Ascending aorta (tissue), 2 donors: ENCODE data around the gene ATG4D. TPM values are rescaled to one million over a fixed set of nuclear protein-coding genes. Genes with fewer than 3 reads are reported as not detected.
"Not testable (repeated sequence)": the region's sequence is repeated elsewhere in the genome, so short reads cannot be mapped to it uniquely, and the experiment has no call there.

Experiments used
- DNase-seq, 2 donors: peaks; one replicate each; pipeline ENCODE4 v3.0.0-alpha.2; 2019; ENCODE audit warnings: low spot score in 2 of 2
- H3K27ac ChIP-seq, 2 donors: fragments of 200-600 bp; sonication (generic); one replicate each; pipeline ENCODE4 v1.5.1; 2016 to 2017; ENCODE audit warnings: mild to moderate bottlenecking in 1 of 2
- H3K27me3 ChIP-seq: fragments of 200-600 bp; sonication (generic); one replicate; pipeline ENCODE4 v1.5.1; 2017
- H3K36me3 ChIP-seq, 2 donors: fragments of 200-600 bp; sonication (generic); one replicate each; pipeline ENCODE4 v1.5.1; 2016
- H3K4me1 ChIP-seq, 2 donors: fragments of 200-600 bp; sonication (generic); one replicate each; pipeline ENCODE4 v1.5.1; 2016 to 2017; ENCODE audit warnings: mild to moderate bottlenecking in 1 of 2
- H3K4me3 ChIP-seq, 2 donors: fragments of 200-600 bp; sonication (generic); one replicate each; pipeline ENCODE4 v1.5.1; 2016 to 2017; ENCODE audit warnings: mild to moderate bottlenecking in 1 of 2
- H3K9me3 ChIP-seq, 2 donors: fragments of 200-600 bp; sonication (generic); one replicate each; pipeline ENCODE4 v1.5.1; 2016
- intact Hi-C: fragments of 100-400 bp; cut with DNase I; formaldehyde crosslinking; loops from one replicate; pipeline ENCODE4 v1.15.1; 2023
- total RNA-seq: library from RNA; depleted of rRNA; stranded (reverse); fragments of >200 nt; gene quantifications from one replicate; pipeline ENCODE4 v1.1.0, GENCODE V29; 2016
- TF ChIP-seq, protein P1 (sequence below), 3 experiments: fragments of 200-600 bp in 2 of 3; fragments of 450-650 bp in 1 of 3; sonication (generic) in 2 of 3; IDR thresholded peaks; one replicate each; pipeline ENCODE4 v1.5.1; 2016 to 2019; ENCODE audit warnings: antibody characterized with exemption in 3 of 3, mild to moderate bottlenecking in 1 of 3, moderate library complexity in 1 of 3

Gene ATG4D
- total RNA-seq, 1 donor from 2014 or later = 11.0 TPM

DNA sequence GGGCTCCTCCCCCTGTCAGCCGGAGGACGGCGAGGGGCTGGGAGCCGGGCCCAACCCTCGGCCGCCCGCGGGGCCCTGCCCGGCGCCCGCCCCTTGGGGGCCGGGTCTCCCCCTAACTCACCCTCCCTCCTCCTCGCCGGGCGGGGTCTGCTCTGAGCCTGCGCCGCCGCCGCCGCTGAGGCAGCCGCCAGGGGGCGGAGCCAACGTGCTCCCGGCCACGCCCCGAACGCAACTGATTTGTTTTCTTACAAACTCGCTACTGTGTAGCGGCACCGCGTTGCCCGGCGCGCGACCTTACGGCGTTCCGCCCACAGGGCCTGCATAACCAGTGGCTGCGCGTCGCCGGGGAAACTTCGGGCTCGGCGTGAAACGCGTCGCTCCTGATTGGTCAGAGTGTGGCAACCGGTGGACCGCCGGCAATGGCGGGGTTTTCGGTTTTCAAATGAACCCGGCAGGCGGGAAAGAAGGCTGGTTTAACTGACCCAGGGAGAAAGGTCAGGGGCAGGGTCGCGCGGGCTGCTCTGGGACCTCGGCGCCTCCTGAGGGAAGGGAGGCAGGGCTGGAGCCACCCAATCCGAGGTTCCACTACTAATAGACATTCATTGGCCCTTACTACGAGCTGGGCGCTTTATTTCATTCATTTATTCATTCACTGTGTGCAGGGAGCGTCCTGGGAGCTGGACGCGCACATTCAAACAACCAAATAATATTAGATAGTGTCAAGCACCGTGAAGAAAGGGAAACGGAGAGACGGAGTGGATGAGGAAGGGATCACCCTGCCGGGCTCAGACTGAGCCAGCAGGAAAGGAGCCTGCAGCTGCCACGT, 25.3 kb downstream of the ATG4D start, which contains the start of gene CDKN2D:
Gene CDKN2D, minus strand, starts transcription at position 154 of the 826 bp plus-strand sequence. CDS start 326 bp downstream, outside the sequence.
- peak within 1 kb of the TSS; percentile 88 to 98 for H3K4me3 ChIP-seq
- intact Hi-C loops = loop anchor here (1.0 to 2.0 kb wide), 3 partner anchors 85 to 164 kb away; partner anchors contain the start of gene ILF3
- TF ChIP-seq, protein P1, sequence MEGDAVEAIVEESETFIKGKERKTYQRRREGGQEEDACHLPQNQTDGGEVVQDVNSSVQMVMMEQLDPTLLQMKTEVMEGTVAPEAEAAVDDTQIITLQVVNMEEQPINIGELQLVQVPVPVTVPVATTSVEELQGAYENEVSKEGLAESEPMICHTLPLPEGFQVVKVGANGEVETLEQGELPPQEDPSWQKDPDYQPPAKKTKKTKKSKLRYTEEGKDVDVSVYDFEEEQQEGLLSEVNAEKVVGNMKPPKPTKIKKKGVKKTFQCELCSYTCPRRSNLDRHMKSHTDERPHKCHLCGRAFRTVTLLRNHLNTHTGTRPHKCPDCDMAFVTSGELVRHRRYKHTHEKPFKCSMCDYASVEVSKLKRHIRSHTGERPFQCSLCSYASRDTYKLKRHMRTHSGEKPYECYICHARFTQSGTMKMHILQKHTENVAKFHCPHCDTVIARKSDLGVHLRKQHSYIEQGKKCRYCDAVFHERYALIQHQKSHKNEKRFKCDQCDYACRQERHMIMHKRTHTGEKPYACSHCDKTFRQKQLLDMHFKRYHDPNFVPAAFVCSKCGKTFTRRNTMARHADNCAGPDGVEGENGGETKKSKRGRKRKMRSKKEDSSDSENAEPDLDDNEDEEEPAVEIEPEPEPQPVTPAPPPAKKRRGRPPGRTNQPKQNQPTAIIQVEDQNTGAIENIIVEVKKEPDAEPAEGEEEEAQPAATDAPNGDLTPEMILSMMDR (IDR thresholded peaks at IDR 0.05) = peak in 2 of 3 experiments; percentile 45 to 47
- H3K9me3 ChIP-seq = no peaks in the 10 kb centered on the region
- peak; percentile 99 to 100 for DNase-seq
- no peaks in the 10 kb centered on the region for H3K27me3 ChIP-seq
- peaks cover 12 to 30% of the 10 kb centered on the region in 2 donors for H3K4me1 ChIP-seq
- no peaks in the 10 kb centered on the region for H3K36me3 ChIP-seq
- peak within 1 kb of the TSS; percentile 78 to 93 for H3K27ac ChIP-seq

DNA sequence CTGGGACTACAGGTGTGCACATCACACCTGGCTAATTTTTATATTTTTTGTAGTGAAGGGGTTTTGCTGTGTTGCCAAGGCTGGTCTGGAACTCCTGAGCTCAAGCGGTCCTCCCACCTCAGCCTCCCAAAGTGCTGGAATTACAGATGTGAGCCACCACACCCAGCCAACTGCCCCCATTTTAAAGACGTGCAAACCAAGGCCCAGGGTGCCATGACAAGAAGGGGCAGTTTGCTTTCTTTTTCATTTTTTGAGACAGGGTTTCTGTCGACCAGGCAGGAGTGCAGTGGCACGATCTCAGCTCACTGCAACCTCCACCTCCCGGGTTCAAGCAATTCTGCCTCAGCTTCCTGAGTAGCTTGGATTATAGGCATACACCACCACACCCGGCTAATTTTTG, 30.1 kb downstream of the ATG4D start:
- H3K4me1 ChIP-seq, DNase-seq, H3K4me3 ChIP-seq, H3K27me3 ChIP-seq, intact Hi-C loops, H3K36me3 ChIP-seq, H3K27ac ChIP-seq, H3K9me3 ChIP-seq: not testable (repeated sequence)

DNA sequence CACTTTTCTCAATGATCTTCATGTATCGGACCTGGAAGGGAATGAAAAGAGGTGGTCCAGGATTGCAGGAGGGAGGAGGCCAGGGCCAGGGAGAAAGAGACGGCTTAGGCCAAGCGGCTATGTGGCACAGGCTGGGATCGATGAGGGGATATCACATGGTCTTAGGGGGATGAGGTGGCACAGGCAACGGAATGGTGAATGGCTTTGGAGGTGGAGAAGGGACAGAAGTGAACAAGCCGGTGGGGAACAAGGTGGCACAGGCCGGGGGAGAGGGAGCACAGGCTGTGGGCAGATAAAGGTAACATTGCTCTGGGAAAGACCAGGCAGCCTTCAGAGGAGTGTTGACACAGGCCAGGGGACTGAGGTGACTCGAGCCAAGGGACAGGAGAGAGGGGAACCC, 30.8 kb downstream of the ATG4D start:
- TF ChIP-seq, protein P1 (IDR thresholded peaks at IDR 0.05) = no peak
- Histone ChIP-seq H3K36me3 (no peaks in the 10 kb centered on the region), H3K27ac (no peak overlapping the region), H3K4me3 (no peak overlapping the region), H3K27me3 (no peaks in the 10 kb centered on the region), H3K9me3 (no peaks in the 10 kb centered on the region), H3K4me1 (peaks cover 1 to 6% of the 10 kb centered on the region in 2 donors)
- no peak for DNase-seq
- intact Hi-C loops = no loop called here

DNA sequence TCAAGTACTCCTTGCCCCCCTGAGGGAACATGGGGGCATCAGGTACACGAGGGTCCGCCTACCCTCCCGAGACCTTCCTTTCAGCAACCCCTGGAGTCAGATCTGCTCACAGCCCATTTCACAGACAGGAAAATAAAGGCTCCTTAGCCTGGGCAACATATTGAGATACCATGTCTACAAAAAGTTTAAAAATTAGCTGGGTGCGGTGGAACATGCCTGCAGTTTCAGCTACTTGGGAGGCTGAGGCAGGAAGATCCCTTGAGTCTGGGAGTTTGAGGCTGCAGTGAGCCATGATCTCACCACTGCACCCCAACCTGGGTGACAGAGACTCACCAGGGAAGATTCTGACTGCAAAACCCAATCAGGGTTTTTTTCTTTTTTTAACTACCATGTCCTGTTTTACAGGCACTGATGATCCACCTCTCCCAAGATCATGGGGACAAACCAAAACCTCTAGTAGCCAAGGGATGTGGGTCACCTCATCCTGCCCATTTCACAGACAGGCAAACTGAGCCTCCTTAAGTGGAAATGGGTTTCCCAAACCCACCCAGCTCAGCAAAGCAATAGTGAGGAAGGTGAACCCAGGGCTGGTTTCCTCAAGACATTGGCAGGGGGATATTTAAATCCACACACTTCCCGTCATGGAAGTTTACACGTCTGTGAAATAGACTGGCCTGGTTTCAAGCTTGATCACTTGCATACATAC, 31.5 kb downstream of the ATG4D start:
- TF ChIP-seq, protein P1 (IDR thresholded peaks at IDR 0.05) = no peak
- intact Hi-C loops = no loop called here

DNA sequence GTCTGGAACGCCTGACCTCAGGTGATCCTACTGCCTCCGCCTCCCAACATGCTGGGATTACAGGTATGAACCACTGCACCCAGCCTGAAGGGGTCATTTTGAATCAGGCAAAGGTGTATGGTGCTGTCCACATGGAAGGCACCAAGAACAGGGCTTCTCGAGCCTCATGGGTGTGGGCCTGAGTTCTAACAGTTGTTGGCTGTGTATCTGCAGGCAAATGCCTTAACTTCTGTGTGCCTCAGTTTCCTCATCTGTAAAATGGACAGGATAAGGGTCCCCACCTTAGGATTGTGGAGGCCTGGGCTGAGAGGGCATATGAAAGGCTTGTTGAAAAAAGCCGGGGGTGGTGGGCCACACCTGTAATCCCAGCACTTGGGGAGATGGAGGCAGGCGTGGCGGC, 34.2 kb downstream of the ATG4D start:
- no peaks in the 10 kb centered on the region for H3K36me3 ChIP-seq
- no peak overlapping the region for H3K4me3 ChIP-seq
- H3K9me3 ChIP-seq = no peaks in the 10 kb centered on the region
- DNase-seq = no peak
- H3K27me3 ChIP-seq = no peaks in the 10 kb centered on the region
- TF ChIP-seq, protein P1 (IDR thresholded peaks at IDR 0.05) = no peak
- H3K27ac ChIP-seq = no peak overlapping the region
- H3K4me1 ChIP-seq = peaks cover 0 to 3% of the 10 kb centered on the region in 2 donors
- intact Hi-C loops = no loop called here

More for the DNA sequence above, 31.5 kb downstream of the ATG4D start:
- H3K27me3 ChIP-seq = no peaks in the 10 kb centered on the region
- H3K4me3 ChIP-seq = no peak overlapping the region
- no peaks in the 10 kb centered on the region for H3K36me3 ChIP-seq
- H3K4me1 ChIP-seq = peaks cover 0 to 4% of the 10 kb centered on the region in 2 donors
- DNase-seq = no peak
- no peaks in the 10 kb centered on the region for H3K9me3 ChIP-seq
- no peak overlapping the region for H3K27ac ChIP-seq
